HG02938 (cell line): Measurements from ENCODE around the gene SHC2.

Experiments
- ATAC-seq: cut with Tn5 transposase; IDR thresholded peaks from one replicate; pipeline ENCODE4 v1.9.1; 2021; ENCODE audit warnings: mild to moderate bottlenecking, moderate library complexity; ENCODE audit not compliant: unreplicated experiment

SHC2 gene

DNA sequence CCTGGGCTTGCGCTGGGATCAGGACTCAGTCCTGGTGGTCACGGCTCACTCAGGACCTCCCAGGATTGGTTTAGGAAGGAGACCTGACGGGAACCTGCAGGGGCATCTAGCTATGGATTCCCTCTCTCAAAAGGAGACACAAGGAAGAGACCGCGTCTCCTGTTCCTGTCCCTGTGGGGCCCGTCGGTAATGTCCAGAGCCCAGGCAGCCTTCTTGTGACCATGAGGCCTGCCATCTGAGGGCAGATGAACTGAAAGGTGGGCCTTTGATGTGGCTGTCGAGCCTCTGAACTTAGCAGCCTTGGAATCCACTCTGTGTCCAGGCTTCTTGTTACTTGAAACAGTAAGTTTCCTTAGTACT is 84.7 kb downstream of the SHC2 start:
- no peak for ATAC-seq

DNA sequence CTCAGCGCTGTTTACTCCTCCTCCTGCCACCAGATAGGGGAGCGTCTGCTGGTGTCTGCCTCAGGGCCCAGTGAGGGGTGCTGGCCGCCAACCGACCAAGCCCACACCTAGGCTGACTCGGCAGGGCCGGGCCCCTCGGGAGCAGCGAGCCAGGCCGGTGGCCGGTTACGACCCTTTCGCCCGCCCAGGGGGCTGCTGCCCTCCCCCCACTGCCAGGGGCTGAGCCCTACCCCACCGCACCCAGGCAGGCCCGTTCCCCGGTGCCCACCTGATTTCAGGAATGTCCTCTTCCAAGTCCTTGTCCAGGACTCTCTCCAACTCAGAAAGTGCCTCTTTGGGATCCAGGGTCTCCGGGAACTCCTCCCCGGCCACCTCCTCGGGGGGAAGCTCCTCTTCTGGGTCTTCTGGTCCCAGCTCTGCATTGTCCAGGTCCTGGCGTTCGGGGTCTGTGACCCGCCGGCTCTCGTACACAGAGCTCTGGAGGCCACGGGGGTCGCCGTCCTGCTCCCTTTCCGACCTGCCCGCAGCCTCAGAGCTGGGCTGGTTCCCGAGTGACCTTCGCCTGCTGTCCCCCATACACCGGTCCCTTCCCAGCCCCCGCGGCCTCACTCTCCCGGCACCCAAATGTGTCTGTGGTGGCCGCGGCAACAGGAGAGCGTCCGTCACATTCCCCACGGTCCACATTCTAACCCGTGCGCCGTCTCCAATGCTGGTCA is 85.3 kb downstream of the SHC2 start:
- ATAC-seq = no peak

DNA sequence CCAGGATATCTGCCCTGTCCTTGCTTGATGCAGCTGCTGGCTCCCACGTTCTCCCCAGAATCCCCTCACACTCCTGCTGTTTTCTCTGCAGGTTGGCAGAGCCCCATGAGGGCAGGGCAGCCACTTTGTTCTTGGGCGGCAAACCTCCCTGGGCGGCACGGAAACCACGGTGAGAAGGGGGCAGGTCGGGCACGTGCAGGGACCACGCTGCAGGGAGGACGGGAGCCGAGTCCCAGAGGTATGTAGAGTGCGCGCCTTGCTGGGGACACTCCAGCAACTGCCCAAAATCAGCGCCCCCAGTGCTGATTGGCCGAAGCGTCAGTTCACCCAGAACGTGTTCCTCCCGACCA is 86.0 kb downstream of the SHC2 start:
- no peak for ATAC-seq

DNA sequence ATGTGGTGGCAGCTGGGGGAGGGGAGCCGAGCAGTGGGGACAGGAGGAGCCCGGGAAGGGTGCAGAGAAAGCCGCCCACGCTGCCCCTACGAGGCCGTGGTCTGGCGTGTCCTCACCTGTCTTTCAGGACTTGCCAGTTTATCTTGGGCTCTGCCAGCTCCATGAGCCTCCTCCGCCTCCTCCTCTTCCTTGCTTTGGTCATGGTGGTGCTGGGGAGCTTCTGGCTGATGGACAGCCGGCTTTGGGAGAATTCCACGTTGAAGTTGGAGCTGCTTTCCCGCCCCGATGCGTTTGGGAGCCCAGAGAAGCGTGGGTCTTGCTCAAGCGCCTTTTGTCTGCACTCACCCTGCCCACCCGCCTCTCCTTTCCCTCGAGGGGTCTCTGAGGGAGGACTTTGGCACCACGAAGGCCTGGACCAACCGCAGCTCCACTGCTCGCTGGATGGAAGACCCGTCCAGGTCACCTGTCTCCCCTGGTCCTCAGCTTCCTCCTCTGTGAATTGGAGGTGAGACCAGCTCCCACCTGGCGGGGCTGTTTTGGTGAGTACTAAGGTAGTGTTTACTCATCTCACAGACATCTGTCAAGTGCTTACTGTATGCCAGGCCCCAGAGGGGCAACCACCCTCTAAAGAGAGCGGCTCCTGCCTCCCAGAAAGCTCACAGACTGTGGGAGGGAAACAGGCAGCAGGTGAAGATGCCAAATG is 86.5 kb downstream of the SHC2 start:
- no peak for ATAC-seq

DNA sequence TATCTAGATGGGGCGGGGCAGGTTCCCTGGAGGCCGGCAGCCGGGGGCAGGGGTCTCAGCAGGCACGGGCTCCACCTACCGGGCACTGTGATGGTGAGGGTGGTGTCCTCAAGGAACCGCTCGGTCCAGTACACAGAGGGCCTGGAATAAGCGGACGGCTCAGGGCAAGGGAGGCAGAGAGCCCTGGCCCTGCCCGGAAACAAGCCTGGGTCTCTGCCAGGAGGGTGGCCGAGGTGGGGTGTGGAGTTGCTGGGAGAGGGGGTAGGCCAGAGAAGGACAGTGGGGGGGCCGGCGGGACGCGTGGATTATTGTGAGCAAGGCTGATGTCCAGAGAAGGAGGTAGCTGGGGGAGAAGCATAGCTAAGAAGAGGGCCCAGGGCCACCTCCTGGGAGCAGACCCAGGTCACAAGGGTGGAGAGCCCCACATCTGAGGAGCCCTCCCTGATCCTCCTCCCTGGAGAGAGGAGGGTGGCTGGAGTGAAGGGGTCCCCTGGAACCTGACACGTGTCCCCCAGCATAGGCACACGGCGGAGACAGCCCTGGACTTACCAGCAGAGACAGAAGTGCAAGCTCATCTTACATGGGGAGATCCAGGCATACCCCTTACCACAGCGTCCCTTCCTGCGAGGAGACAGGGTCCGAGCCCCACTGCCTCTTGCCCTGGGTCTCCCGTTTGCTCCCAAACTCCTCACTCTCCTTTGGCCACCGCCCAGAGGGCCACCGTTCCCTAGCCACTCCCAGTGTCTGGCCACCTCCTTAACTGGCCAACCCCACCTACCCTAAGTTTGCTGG is 87.2 kb downstream of the SHC2 start:
- ATAC-seq = no peak

DNA sequence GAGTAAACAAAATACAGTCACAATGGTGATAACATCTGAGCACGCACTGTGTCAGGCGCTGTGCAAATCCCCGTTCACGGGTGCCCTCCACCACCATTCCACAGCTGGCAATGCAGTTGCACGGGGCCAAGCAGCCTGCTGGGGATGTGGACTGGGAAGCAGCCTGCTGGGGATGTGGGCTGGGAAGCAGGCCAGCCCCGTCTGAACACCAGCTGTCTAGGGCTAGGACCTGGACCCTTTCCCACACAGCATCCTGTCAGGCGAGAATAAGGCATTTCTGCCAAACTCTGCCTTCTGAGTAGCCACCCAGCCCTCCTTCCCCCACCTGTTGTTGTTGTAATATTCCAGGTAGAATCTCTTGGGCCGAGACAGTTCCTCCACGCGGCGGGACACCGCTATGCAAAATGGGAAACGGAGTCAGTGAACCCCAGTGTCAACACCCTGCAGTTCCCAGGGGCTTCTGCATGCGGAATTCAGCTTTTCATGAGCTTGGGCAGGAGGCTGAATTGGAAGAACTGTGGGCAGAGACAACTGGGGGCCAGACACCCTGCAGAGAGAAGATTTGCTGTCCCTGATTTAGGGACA is 88.4 kb downstream of the SHC2 start:
- ATAC-seq = no peak

DNA sequence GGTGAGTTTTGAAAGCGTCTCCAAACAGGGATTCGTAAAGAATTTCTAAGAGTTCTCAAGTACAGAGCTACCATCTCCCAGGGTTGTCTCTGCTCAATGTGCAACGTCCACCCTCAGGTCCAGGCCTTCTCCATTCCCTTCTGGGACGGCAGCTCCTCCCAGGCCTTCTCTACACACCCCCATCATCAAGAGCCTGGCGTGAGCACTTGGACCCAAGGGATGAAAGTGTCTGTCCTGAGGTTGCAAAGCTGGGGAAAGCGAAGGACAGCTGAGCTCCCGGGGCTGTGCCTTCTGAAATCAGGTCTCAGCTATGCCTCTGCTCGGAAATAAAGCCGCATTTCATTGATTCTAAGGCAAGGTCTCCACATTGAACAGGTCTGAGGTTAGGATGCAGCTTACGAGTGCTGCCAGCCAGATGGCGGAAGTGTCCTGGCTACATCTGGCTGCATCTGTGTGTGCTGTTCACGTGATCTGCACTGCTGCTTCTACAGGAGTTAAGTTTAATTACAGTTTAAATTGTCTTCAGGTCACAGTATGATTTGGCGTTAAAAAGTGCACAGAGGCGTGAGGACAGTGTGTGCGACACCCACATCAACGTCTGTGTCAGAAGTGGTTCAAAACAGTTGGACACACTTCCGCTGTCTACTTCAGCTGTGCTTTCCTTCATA is 89.2 kb downstream of the SHC2 start:
- no peak for ATAC-seq

DNA sequence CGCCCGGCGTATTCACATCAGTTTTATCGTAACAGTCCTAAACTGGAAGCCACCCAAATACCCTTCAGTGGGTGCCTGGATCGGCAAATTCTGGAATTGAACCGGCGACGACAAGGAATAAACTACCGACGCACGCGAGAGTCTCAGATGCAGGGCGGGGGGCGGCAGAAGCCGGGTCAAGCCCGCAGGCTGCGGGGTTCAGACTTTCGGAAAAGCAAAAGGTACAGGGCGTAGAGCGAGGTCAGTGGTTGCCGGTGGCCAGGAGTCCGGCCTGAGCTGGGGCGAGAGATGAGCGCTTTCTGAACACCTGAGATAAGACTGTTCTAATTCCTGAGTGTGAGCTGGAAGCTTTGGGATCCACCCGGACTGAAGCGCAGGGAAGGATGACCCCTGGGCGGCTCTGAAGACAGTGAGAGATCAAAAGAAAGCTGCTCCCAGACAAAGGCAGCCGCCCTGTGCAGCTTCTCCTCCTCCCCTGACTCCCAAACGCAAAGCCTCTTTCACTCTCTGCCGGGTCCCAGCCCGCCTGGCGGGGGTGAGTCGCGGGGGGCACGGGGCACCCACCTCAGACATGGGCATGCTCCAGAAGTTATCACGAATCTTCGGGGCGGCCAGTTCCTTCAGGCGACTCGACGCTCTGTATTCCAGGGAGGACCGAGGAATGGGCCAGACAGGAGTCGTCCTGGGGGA is 90.0 kb downstream of the SHC2 start:
- ATAC-seq = no peak

DNA sequence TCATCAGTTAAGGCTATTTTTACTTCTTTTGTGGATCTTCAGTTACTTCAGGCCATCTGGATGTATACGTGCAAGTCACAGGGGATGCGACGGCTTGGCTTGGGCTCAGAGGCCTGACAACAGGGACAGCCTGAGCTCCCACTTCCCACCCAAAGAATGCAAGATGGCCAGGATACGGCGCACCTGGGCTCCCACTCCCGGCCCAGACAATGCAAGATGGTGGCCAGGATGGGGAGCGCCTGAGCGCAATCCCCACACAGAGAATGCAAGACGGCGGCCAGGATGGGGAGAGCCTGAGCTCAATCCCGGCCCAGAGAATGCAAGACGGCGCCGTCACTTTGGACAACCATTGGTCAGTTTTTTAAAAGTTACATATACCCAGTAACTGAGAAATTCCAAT is 91.0 kb downstream of the SHC2 start:
- ATAC-seq = no peak

DNA sequence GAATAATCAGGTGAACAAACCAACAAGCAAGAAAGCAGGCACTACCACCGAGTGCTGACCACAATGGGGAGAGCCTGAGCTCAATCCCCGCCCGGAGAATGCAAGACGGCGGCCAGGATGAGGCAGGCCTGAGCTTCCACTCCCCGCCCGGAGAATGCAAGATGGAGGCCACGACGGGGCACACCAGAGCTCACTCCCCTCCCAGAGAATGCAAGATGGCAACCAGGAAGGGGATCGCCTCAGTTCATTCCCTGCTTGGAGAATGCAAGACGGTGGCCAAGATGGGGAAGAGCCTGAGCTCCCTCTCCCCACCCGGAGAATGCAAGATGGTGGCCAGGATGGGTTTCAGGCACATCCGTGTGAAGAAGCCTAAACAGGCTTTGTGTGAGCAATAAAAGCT is 91.6 kb downstream of the SHC2 start:
- ATAC-seq = no peak

DNA sequence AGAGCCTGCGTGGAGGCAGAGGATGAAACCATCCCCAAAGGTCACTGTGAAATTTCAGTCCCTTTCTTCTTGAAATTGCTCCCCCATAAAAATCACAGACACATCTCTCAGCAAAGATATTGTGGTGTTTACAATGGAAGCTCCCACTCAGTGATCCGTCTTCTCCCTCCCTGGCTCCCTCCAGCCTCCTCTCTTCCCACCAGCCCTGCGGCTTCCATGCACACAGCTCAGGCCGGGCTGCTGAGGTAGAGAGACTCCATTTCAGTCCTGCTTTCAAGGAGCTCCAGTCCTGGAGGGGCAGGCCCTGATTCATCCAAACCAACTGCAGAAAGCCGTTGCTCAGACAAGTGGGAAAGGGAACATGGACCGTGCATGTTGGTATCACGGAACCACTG is 92.2 kb downstream of the SHC2 start:
- ATAC-seq = no peak

DNA sequence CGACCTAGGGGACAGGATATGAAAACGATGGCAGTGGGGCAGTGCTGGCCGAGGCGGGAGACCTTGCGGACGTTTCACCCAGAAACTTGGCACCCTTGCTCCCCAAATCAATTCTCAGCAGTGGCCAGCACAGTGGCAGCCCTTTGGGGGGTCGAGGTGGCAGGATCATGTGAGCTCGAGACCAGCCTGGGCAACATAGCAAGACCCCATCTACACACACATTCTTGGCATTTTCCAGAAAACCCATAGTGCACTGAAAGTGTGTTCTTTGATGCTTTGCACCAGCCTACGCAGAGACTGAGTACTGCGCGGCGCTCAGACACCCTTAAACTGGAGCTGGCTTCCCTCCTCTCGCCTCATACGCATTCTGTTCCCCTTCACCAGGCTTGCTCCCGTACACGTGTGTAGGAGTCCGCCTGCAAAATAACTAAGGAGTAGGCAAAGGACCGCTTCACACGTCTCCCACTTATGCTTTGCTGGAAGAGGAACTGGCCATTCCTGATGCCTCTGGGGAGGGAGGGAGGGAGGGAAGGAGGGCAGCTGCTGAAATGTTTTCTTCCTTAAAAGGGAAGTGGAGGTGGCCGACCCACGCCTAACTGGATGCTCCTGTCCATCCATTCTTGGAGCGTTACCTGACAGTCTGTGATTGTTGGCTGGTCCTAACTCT is 92.7 kb downstream of the SHC2 start:
- no peak for ATAC-seq

DNA sequence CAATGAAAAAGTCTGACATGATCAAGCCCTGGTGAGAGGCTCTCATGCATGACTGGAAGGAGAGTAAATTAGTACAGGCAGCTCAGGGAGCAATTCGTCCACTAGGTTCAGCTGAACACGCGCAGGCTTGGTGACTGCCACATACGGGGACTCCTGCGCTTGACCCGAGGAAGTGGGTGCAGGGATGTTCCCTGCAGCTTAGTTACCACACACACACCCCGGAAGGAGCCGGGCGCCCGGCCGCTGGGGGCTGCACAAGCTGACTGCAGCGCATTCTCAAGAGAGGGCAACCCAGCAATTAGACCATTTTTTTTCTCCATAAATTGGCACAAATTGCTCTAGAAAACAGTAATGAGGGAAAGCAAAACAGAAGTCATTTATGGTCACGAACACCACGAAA is 93.3 kb downstream of the SHC2 start:
- no peak for ATAC-seq

DNA sequence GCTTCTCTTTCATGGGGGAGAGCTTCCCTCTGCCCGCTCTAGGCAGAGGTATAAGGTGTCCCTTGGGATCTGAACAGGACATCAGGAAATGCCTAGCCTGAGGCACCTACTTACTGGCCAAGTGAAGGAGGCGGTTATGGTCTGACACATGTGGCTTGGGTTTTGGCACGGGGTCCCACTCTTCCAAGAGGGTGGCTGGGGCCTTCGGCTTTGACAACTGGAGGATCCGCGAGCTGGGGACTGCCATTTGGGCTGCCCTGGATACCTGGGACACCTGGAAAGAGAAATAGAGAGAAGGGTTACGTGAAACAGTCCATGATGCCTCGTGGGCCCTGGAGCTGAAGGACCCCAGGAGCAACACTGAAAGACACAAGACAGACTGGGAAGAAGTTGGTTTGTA is 93.9 kb downstream of the SHC2 start:
- ATAC-seq = no peak
